NCI-H524 (cell line): ENCODE measurements around the gene POLD4.

Source experiments
- DNase-seq, 2 experiments: peaks; one replicate each; lab custom pipeline; 2025; lab: John Stamatoyannopoulos, UW

POLD4 gene

DNA sequence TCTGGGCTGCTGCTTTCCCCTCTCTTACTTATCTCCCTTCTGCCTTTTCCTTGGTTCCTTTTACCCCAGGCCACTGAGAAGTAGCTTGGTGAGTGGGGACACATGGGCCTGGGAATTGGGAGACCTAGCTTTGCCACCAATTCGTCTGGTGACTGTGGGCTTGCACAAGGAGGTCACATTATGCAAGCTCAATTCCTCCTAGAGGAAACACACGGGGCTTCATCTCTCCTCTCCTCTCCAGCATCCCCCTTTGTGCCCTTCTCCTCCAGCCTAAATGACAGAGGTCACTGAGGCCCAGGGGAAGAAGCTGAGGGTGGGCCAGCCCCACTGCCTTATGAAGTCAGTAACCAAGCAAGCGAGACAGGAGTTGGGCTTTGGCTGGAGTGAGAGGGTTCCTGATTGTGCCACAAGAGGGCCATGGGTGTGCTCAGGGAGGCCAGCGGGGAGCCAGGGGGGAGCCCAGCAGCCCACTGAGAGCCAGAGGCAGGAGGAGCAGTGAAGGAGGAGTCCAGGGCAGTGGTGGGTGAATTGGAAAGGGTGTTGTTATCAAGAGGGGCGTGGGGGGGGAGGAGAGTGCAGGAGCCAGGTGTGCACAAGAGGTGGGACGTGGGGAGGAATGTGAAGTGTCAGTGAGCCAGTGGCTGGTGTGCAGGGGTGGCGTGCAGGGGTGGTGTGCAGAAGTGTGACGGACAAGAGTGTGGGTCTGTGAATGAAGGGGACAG lies 18.0 kb upstream of the POLD4 start:
- DNase-seq: peak in 1 of 2 experiments; percentile 24

DNA sequence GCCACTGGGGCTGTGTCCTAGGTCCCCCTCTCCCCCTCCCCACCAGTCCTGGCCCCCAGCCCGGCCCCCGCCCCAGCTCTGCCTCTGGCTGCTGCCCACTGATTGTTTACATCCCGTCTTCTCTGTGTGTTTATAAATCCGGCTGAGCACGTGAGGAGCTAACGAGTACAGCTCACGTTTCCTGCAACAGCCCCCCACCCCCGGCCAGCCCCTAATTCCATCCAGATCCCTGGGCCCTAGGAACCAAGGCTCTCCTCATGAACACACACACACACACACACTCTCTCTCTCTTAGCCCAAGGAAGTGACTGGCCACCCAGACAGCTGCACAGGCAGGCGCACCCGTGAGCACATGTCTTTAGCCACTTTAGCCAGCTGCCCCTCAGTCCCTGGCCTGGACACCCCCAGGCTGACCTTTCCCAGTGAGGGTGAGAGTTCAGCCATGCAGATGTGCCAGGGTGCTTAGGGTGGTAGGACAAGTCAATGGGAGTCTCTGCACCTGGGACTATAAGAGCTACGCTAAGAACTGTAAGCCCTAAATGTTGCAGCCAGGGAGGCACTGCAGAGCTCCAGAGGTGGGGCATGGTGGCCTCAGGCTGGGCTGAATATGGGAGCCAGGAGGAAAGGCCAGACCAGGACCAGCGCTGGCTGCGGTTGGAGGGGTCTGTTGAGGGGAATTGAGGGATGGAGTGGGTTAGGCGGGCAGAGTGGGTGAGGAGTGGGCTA lies 17.2 kb upstream of the POLD4 start:
- DNase-seq: no peak

DNA sequence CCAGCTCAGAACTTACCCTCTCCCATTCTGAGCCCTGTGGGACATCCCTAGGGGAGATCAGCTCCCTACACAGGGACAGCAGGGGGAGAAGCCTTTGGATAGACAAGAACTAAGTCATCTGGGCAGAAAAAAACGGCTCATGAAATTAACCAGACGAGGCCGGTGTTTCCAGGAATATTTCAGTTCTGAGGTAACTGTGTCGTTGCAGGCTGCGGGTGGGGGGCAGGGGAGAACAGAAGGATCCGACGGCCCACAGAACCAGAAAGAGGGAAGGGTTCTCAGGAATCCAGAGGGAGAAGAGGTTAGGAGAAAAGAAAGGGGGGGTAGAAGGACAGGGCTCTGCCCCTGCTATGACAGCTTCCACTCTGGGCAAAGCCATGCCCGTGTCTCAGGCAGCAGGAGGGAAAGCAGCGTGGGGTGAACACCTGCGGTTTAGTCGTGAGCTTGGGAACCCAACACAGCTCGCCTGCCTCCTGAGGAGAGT lies 16.5 kb upstream of the POLD4 start:
- DNase-seq: no peak

DNA sequence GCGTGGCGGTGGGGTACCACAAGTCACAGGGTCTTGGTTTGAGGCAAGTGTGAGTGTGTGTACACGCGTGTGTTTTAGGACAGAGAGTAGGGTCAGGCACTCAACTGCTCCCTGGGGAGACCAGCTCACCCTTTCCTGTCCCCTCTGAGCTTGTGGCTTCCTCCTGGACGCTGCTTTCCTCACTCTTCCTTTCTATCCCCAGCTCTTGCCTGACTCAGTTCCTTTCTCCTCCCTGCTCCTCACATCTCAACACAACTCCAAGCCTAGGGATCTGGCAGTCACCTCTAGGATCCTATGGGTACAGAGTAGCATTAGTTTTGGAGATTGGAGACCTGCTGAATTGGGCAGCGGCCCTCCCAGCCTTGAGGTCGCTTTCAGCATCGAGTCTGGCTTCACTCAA lies 15.9 kb upstream of the POLD4 start:
- no peak for DNase-seq

DNA sequence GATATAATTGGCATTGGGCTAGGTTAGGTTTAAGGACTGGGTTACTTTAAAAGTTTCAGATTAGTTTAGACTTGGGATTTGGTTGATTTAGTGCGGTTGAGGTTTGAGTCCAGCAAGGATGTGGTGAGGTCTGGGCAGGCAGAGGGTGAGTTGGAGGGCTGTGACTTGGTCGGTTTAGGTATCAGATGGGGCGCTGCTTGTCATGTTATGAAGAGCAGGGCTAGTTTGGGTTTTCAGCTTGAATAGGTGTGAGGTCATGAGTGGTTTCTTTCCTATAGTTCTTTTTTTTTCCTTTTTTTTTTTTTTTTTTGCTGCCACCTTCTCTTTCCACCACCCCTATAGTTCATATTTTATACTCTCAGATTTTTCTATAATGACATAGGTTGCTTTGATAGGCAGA lies 15.3 kb upstream of the POLD4 start:
- DNase-seq: no peak

DNA sequence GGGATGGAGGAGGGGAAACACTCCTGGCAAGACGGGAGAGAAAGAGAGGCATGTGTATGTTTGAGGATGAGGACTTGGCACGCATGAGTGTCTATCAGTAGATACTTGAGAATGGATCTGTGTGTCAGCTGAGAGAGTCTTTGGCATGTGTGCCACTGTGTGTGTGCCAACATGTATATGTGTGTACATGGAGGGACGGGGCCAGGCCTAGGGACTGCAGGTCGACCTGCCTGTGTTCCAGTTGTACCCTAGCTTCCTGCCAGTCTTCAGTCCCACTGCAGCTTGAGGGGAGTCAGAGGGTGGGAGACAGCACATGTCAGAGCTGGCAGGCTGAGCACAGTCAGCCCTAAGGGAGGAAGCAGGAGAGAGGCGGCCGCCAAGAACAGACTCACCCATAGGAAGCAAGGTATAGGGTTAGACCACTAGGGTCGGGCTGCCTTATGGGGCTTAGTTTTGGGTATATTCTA lies 14.4 kb upstream of the POLD4 start:
- DNase-seq: peak in 1 of 2 experiments; percentile 50

DNA sequence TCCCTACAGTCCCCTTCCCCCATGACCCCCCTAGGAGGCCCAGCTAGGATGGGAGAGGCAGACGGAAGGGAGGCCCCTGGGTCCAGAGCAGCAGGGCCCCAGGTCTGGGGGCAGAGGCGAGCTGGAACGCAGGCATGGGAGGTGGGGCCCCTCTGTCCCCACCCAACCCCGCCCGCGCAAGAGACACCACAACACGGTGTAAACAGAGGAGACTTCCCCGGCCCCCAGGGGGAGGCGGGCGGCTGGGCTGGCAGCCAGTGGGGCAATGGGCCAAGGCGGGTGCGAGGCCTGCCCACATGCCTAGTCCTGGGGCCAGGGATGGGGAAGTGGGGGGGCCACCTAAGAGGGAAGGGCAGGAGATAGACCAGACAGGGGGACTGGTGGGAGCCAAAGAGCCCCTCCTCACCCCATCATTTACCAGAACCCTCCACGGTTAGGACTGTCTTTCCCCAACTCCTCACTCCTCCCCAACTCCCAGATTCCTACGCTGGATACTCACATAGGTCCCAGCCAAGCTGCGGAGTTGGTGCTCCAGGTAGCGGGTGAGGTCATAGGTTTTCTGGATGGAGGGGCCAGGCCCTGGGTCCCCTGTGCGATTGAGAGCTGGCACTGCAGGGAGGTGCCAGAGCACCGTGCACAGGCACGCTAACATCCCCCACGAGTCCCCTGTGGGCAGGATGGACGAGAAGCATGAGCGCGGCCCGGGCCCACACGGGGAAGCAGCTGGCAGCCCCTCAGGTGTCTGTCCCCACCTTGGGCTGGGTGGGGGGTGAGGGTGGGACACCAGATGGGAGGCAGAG lies 13.8 kb upstream of the POLD4 start:
- no peak for DNase-seq

DNA sequence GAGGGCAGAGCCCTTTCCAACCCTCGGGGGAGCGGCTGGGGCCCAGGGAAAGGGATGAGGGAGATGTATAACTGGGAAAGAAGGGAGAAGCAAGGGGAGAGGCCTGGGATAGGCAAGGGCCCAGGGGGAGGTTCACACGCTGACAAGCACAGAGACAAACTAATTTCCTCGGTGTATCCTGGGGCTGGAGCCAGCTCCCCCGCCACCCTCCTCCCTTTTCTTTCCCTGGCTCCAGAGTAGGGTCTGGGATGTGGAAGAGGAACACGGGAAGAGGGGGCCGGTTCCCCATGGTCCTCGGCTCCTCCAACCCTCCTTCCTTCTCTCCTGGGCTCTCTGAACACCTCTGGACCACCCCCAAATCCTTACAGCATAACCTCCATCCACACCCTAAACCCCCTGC lies 13.2 kb upstream of the POLD4 start:
- no peak for DNase-seq

DNA sequence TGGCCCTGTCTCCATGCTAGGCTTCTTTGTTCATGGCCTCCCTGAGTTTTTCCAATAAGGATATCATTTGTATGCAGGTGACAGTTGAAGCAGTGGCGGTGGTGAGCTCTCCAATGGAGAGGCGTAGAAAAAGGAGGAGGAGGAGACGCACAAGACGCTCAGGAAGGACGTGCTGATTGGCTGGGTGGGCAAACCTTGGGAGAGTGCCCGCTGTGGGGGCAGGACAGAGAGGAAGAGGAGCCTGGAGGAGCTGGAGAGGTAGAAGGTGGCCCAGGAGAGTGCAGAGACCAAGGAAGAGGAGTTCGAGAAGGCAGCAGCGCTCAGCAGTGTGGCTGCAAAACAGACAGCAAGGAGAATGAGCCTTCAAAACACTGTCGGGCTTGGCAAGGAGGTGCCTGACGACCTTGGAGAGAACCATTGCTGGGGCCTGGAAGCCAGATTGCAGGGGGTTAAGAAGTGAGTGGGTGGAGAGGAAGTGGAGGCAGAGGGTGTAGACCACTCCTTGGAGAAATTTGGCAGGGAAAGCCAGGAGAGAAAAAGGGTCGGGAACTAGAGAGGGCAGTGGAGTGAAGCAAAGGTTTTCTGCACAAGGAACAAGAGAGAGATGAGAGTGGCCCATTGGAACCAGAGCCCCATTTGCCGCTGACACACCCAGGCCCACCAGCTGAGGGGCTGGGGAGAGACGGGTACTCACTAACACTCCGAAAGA lies 12.5 kb upstream of the POLD4 start:
- DNase-seq: no peak

DNA sequence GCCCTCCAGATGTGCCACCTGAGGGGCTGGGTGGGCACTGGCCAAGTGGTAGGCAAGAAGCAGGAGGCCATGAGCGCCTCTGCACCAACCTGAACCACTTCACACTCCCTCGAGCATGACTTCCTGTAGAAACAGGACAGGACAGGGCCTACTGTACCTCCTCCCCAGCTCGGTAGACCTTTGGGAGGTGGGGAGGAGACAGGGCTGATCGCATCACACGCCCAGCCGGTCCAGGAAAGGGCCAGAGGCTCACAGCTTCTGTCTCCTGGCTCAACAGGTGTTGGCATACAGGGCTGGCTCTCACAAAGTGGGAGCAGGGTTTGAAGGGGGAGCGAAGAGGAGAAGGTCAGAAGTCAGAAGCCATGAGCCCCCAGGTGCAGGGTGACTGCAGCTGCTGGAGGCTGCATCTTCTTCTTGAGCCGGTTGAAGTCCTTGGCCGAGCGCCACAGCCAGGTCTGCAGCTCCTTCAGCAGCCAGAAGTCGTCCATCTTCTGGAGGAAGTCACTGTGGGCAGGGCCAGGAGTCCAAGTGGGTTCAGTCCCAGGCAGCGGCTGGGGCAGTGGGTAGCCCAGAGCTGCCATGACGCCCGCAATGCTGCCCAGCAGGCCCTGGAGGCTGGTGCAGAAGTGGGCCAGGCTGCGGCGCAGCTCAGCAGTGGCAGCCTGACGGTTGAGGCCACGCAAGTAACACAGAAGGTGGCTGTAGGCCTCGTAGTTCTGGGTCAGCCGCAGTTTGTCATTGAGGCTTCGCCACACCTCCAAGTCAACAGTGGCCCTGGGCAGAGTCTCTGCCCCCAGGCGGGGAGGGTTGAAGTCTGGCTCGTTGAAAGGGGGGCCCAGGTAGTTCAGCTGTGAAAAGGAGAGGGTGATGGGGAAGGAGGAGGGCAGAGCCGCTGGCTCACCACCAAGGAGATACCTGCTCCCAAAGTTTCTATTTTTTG lies 11.7 kb upstream of the POLD4 start:
- DNase-seq: no peak

DNA sequence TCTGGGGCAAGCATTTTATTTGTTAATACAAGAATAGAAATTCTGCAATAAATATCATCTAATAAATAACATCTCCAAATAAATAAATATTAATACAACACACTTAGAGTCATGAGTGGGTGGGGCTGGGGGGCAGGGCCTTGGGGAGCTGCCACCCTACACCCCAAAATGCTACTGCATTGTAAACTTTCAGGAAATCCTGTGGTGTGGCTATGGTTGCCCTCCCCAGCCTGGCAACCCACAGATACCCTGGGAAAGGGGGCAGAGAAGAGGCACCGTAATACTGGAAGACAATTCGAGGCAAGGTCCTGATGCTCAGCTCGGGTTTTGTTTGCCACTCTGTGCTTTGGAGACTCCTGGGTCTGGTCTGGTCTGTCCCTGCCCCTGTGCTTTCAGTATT lies 10.8 kb upstream of the POLD4 start:
- no peak for DNase-seq

DNA sequence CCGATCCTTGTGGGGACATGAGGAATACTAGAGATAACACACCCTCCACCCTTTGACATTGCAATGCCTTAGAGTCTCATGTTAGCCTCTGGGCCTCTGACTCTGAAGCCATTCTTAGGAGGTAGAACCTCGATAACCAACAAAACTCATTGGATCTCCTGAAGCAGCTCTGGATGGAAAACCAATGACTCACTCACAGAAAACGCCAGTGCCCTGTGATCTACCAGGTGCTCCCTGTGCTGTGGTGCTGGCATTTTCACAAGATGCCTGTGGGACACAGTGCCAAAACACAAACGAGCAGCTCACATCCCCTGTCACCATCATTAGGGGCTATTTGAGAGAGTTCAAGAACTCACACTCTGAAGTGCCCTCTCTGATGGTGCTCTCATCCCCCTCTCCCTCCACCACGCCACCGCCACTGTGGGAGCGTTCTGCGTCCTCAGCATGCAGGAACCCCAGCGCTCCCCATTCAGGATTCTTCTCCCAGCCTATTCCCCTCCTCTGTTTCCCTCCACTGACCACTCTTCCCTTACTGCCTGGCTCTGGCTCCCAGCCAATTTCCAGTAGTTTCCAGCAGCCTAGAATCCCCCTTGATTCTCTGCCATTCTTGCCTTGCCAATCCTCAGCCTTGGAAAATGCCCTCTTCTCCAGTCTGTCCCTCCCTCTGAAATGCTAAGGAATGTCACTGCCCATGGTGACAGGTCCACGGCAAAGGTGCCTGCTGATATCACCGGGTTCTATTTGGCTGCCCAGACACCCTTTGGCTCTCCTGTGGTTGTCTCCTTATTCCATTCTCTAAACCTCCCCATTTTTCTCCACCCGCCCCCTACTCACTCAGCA lies 4.7 kb upstream of the POLD4 start:
- DNase-seq: no peak

DNA sequence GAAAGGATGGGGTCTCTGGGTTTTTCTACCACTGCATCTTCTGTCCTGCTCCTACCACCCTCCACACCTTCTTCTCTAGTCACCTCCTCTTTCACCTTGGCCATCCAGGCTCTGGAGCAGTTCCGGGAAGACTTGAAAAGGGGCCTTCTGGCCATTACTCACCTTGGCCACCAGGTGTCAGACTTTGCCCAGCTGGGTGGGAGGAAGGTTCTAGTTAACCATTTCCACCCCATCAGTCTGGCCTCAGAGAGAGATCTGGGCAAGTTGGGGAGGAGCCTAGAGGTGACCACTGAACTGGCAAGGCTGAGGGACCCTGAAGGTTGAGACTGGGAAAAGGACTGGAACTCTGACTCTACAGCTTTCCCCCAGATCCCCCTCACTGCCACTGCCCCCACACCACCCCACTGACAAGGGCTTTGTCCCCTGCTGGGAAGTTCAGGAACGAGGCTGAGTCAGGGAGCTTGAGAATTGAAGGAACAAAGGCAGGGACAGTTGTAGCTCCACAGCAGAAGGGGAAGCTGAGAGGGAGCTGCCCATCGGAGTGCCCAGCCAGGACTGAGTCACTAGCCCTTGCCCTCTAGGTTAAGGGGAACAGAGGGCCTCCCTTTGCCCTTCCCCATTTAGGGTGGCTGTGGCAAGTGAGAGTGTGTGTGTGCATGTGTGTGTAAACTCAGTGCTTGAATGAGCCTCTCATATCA lies 3.7 kb upstream of the POLD4 start:
- peak in 1 of 2 experiments; percentile 51 for DNase-seq

DNA sequence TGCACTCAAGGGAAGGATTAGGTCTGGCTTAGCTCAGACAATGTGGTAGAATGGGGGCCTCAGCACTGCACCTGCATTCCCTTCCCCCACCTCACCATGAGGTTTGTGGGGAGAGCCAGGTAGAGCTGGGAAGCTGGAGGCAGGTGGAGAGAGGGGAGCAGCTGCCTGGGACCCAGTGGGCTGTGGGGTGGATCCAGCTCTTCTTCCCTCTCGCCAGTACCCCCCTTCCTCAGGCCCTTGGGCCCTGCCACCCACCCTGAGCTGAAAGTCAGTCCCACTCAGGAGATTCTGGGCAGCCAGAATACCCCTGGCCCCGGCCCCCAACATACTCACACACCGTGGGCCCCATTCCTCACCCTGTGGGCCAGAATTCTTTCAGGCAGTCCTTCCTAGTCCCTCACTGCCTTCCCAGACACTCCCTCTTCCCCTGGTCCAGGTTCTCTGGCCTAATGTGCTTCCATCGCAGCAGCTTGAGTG lies 3.1 kb upstream of the POLD4 start:
- DNase-seq: no peak

DNA sequence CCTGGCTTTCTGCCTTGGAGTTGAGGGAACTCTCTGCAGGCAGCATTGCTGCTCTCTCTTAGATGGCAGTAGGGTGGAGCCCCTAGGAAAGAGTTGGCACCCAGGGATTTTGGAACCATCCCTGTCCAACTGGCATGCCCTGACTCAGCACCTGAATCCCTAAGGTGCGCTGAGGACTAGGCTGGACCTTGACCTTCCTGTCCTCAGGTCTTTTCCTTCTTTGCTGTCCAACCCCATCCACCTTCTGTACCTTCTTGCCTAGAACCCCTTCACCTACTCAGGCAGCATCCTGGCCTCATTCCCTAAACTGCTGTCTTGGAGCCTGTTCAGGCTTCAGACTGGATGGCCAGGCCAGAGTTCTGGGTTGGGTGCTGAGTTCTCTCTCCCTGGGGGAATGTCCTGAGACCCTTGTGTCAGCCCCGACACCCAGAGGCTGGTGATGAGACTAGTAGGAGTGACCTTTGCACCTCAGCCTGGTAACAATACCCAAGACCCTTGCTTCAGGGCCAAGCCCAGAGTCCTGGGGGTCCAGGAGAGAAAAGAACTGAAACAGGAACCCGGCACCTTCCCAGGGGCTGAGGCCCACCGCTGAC lies 2.5 kb upstream of the POLD4 start:
- no peak for DNase-seq

DNA sequence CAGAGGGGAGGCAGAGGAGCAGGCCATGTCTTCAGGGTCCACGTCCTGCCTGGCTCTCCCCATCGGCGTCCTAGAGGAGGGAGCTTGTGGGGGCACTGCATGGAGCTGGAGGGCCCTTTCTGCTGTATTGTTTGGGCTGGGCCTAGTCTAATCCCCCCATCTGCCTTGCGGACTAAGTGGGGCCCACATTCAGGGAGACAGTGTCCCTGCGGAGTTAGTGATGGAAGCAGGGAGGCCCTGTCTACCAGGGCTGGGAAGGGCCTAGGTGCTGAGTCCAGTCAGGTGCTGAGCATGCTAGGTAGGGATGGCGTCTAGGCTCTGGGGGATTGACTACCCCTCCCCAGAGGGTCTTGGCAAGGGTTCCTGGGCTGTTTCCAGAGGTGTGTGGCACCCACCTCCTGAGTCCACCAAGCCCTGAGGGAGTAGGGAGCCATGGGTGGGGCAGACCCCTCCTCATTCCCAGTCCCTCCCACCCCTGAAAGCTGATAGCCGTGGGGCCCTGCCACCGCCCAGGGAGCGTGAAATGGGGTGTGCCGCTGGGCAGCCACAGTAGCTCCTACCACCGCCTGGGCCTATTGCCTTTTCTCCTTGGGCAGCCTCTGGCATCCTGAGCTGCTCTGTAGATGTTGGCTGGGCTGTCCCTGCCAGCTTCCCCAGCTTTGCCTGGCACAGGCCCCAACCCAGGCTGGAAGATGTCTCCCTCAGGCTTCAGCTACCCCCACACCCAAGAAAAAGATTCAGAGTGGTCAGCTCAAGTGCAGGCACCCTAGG lies 1.9 kb upstream of the POLD4 start:
- DNase-seq: no peak

DNA sequence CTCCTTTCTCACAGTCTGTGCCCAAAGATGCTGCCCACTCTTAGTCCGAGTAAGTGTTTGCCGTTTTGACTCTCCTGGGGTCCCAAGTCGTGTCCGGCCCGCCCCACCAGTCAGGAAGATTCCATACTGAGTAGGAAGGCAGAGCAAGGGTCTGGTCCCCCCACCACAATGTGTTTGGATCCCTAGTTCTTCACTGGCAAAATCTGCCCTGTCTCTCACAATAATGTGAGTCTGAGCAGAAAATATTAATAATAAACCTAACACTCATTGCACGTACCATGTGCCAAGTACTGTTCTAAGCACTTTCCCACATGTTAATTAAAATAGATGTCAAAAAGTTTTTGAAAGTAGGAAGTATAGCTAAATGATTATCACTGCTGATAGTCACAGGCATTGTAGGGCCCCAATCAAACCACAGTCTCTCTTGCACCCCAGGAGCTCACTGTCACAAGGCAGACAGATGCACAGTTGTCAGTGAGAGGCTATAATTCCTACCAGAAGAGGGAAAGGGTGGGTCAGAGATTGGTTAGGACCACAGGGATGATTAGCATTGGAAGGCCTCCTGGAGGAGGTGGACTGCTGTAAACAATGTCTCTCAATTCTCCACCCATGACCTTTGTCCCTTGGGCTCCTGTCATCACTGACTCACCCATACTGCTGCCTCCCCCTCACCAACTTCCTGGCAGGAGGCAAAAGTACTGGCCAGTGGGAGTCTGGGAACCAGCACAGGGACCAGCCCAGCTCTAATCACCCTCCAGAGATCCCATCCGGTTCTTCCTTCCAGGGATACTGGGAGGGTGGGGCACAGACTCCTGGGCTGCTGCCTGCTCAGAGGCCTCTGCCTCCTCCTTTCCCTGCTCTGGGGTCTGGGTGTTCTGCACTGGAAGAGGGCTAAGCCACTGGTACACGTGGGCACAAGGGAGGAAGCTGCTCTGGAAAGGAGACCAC lies 1.0 kb upstream of the POLD4 start:
- DNase-seq: peak in 1 of 2 experiments; percentile 13
